Right lobe of liver (tissue), 6 donors: ENCODE measurements around the gene CARNS1. TPM values are rescaled to one million over a fixed set of nuclear protein-coding genes. Genes with fewer than 3 reads are reported as not detected.

Experiments used
- ATAC-seq, 4 donors: fragments of 200-7000 bp; cut with Tn5 transposase; one replicate each; pipeline ENCODE4 v1.9.1; 2020; ENCODE audit warnings: mild to moderate bottlenecking in 4 of 4, moderate library complexity in 4 of 4
- DNase-seq, 3 donors: peaks; one replicate each; pipeline ENCODE4 v3.0.0-alpha.2; 2020
- H3K27ac ChIP-seq, 3 donors: fragments of 200-600 bp; one replicate each; pipeline ENCODE4 v1.8.0; 2022
- H3K27me3 ChIP-seq, 2 donors: fragments of 200-600 bp; one replicate each; pipeline ENCODE4 v1.8.0; 2022
- H3K36me3 ChIP-seq, 4 donors: fragments of 200-600 bp; sonication (generic) in 1 of 4; one replicate each; pipeline versions ENCODE4 v1.5.1 to v1.8.0; 2017 to 2022; ENCODE audit warnings: control low read depth in 1 of 4
- H3K4me1 ChIP-seq, 4 donors: fragments of 200-600 bp; sonication (generic) in 1 of 4; one replicate each; pipeline versions ENCODE4 v1.5.1 to v1.8.0; 2017 to 2022; ENCODE audit warnings: control low read depth in 1 of 4
- H3K4me3 ChIP-seq, 3 donors: fragments of 200-600 bp; one replicate each; pipeline ENCODE4 v1.8.0; 2022
- H3K9me3 ChIP-seq, 4 donors: fragments of 200-600 bp; sonication (generic) in 1 of 4; one replicate each; pipeline versions ENCODE4 v1.5.1 to v1.8.0; 2017 to 2022; ENCODE audit warnings: control low read depth in 1 of 4
- CTCF ChIP-seq, 4 donors: fragments of 200-600 bp in 3 of 4; fragments of 450-650 bp in 1 of 4; IDR thresholded peaks; one replicate each; pipeline versions ENCODE4 v1.5.1 to v1.8.0; 2016 to 2022; ENCODE audit warnings: antibody characterized with exemption in 4 of 4, mild to moderate bottlenecking in 2 of 4
- POLR2A ChIP-seq: fragments of 450-650 bp; IDR thresholded peaks from one replicate; pipeline ENCODE4 v1.6.1; 2017; ENCODE audit warnings: antibody characterized with exemption, mild to moderate bottlenecking
- WGBS: methylation state at CpG from one replicate; pipeline ENCODE4 v1.1.6; 2018; ENCODE audit warnings: low coverage, low lambda C conversion rate; ENCODE audit not compliant: insufficient coverage; ENCODE audit errors: missing lambda C conversion rate; 5-methylcytosine and 5-hydroxymethylcytosine counted together
- intact Hi-C, 2 donors: fragments of 100-400 bp; cut with DNase I; formaldehyde crosslinking; loops; one replicate each; pipeline versions ENCODE4 v1.11.2 to v1.14.1; 2022
- total RNA-seq, 6 experiments: library from RNA; depleted of rRNA in 2 of 6; stranded (reverse); fragments of >200 nt in 2 of 6; fragmentation: NEBNext Ultra II Directional in 3 of 6; extraction: Animal tissue kit (Norgen Biotek cat#: 25700) in 3 of 6; gene quantifications; one replicate each; pipeline versions ENCODE4 v1.1.0 to v1.2.4, GENCODE V29; 2016 to 2023
- donor health status: DM: no; HTN: yes; CAD: no.
- donor health status: DM: no; HTN: no; CAD: no.
- donor health status: DM: no; HTN: no; CAD: no.
- donor health status: DM: no; HTN: yes; CAD: no.
- donor health status: DM: no; HTN: yes; CAD: no.

CARNS1 gene
- total RNA-seq, 6 experiments from 2014 or later, result 0.12 to 0.31 (median 0.22) TPM; not detected in 1

- peaks cover 0 to 17% (median 6%) of the 10 kb centered on the region in 4 donors for H3K4me1 ChIP-seq
- H3K36me3 ChIP-seq, result no peaks in the 10 kb centered on the region
- DNase-seq, result no peak
- no peaks in the 10 kb centered on the region for H3K27me3 ChIP-seq
- H3K27ac ChIP-seq, result no peak overlapping the region
- no peak for TF ChIP-seq POLR2A
- TF ChIP-seq CTCF (IDR thresholded peaks at IDR 0.05), result no peak
- no peak overlapping the region for H3K4me3 ChIP-seq
- 62% methylated on average over 10 of the region's 14 CpGs for WGBS
- no peak for ATAC-seq
- intact Hi-C loops, result no loop called here
- H3K9me3 ChIP-seq, result no peaks in the 10 kb centered on the region
Measured at GRCh38 chr11:67370351-67371076, 45.0 kb upstream of the CARNS1 start.

- H3K4me1 ChIP-seq, result peaks cover 0 to 17% (median 6%) of the 10 kb centered on the region in 4 donors
- no peaks in the 10 kb centered on the region for H3K36me3 ChIP-seq
- ATAC-seq (peak; percentile 14 to 49 (median 21)), DNase-seq (no peak)
- H3K27ac ChIP-seq, result no peak overlapping the region
- no peaks in the 10 kb centered on the region for H3K9me3 ChIP-seq
- 34% methylated on average over 6 of the region's 8 CpGs for WGBS
- no peaks in the 10 kb centered on the region for H3K27me3 ChIP-seq
- TF ChIP-seq CTCF (IDR thresholded peaks at IDR 0.05), result peak; percentile 29 to 38 (median 30)
- TF ChIP-seq POLR2A, result no peak
- H3K4me3 ChIP-seq, result no peak overlapping the region
- intact Hi-C loops, result no loop called here
Measured at GRCh38 chr11:67371189-67371910, 44.1 kb upstream of the CARNS1 start.

GRCh38 chr11:67371911-67372320 lies 43.6 kb upstream of the CARNS1 start:
- TF ChIP-seq POLR2A (no peak), CTCF (IDR thresholded peaks at IDR 0.05) (no peak)
- WGBS, result 0% methylated on average over 4 of the region's 16 CpGs
- intact Hi-C loops, result no loop called here
- Histone ChIP-seq H3K36me3 (no peaks in the 10 kb centered on the region), H3K27me3 (no peaks in the 10 kb centered on the region), H3K27ac (no peak overlapping the region), H3K4me3 (peak overlapping the region; percentile 57 to 89 (median 68)), H3K4me1 (peaks cover 0 to 17% (median 6%) of the 10 kb centered on the region in 4 donors), H3K9me3 (no peaks in the 10 kb centered on the region)
- peak in 2 of 4 donors; percentile 2 to 6 for ATAC-seq
- DNase-seq, result peak in 1 of 3 donors; percentile 36

- TF ChIP-seq POLR2A (peak; percentile 65), CTCF (IDR thresholded peaks at IDR 0.05) (no peak)
- no peaks in the 10 kb centered on the region for H3K36me3 ChIP-seq
- no peaks in the 10 kb centered on the region for H3K9me3 ChIP-seq
- WGBS, result no CpG with 5 or more reads among the region's 78 CpGs
- H3K27ac ChIP-seq, result peak overlapping the region in 2 of 3 donors; percentile 72 to 84
- ATAC-seq, result peak; percentile 2 to 18 (median 13)
- intact Hi-C loops, result no loop called here
- no peaks in the 10 kb centered on the region for H3K27me3 ChIP-seq
- H3K4me1 ChIP-seq, result peaks cover 0 to 17% (median 6%) of the 10 kb centered on the region in 4 donors
- peak overlapping the region; percentile 57 to 89 (median 68) for H3K4me3 ChIP-seq
- peak in 1 of 3 donors; percentile 61 for DNase-seq
Measured at GRCh38 chr11:67372321-67372992, 43.0 kb upstream of the CARNS1 start.
